ENCODE data around the gene SELENOH.

SELENOH gene

DNA sequence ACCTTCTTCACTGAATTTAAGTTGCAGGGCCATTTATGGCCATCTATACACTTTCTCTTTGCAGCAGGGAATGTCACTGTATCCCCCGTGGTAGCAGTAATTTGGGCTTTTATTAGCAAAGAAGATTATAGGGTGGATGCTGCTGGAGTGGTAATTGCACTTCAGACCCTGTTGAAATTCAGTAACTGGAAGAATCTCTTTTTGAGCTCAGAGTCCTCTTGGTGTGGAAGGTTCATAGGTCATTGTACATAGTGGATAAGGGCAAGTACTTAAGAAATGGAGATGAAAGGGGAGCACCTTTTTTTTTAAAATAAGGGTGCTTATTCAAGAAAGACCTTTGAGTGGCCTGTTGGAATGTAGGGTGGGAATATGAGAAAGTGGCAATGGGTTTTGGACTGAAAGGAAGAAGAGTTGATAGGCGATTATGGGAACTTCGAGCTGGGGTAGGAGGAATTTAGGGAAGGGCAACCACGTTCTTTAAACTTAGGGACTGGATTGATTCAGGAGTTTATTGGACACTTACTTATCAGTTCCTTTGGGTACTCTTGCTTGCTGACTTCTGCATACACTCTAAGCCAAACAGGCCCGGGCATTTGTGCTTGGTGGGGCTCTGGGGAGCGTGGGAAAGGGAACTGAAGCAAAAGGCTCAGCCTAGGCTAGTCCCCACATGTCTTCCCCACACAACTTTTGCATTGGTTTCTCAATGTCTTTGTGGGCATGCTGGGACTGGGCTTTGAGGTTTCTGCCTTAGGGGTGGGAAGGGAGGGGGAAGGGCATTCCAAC lies 46.8 kb downstream of the SELENOH start:
- no peak for DNase-seq (ENCODE audit: extremely low read depth, low read depth)
- no peak for TF ChIP-seq CTCF (IDR thresholded peaks at IDR 0.05; ENCODE audit: low read depth, low read length, missing control alignments)
- H3K4me3 ChIP-seq (replicated peaks; ENCODE audit: low read depth, low read length): no peak overlapping the region

- DNase-seq (ENCODE audit: extremely low read depth, low read depth): no peak
- TF ChIP-seq CTCF (IDR thresholded peaks at IDR 0.05; ENCODE audit: low read depth, low read length, missing control alignments): no peak
- no peak overlapping the region for H3K4me3 ChIP-seq (replicated peaks; ENCODE audit: low read depth, low read length)
Measured at GRCh38 chr11:57788703-57789088, 47.4 kb downstream of the SELENOH start.

DNA sequence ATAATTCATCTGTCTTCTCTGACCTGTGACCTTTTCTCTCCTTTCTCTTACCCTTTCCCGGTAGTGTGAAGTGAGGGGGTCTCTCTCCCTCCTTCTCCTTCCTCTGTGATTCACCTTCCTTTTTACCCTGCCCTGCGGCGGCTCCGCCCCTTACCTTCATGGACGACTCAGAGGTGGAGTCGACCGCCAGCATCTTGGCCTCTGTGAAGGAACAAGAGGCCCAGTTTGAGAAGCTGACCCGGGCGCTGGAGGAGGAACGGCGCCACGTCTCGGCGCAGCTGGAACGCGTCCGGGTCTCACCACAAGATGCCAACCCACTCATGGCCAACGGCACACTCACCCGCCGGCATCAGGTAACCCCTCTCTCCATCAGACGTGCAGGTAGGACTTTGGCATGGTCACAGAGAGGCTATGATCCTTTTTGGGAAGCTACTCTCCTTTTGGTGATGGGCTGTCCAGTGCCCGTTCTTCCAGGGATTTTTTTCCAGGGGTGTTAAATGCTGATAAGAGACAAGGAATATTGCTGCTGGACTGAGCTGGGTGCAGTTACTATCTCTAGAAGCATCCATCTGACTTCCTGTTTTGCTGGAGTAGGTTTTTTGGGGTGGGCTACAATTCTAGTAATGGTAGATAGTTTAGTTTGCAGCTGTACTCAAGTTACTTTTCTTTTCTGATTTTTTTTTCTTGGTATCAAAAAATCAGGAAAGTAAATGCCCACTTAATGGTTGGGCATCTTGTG lies 50.2 kb downstream of the SELENOH start:
- no peak overlapping the region for H3K4me3 ChIP-seq (replicated peaks; ENCODE audit: low read depth, low read length)
- TF ChIP-seq CTCF (IDR thresholded peaks at IDR 0.05; ENCODE audit: low read depth, low read length, missing control alignments): no peak
- DNase-seq (ENCODE audit: extremely low read depth, low read depth): no peak

GRCh38 chr11:57792060-57792541 lies 50.8 kb downstream of the SELENOH start:
- DNase-seq (ENCODE audit: extremely low read depth, low read depth): no peak
- no peak overlapping the region for H3K4me3 ChIP-seq (replicated peaks; ENCODE audit: low read depth, low read length)
- no peak for TF ChIP-seq CTCF (IDR thresholded peaks at IDR 0.05; ENCODE audit: low read depth, low read length, missing control alignments)

- TF ChIP-seq CTCF (IDR thresholded peaks at IDR 0.05; ENCODE audit: low read depth, low read length, missing control alignments): no peak
- no peak overlapping the region for H3K4me3 ChIP-seq (replicated peaks; ENCODE audit: low read depth, low read length)
- no peak for DNase-seq (ENCODE audit: extremely low read depth, low read depth)
Measured at GRCh38 chr11:57792870-57793269, 51.6 kb downstream of the SELENOH start.
